Stimulated activated CD4-positive, alpha-beta T cell treated with anti-CD3 and anti-CD28 coated beads, Interleukin-2, amount 100 ng/mL, for 48 hours (primary cell): ENCODE results near the gene SLC35F3.
"Not testable (repeated sequence)": the region's sequence is repeated elsewhere in the genome, so short reads cannot be mapped to it uniquely, and the experiment has no call there.

Experiments used
- DNase-seq, 2 donors: peaks; one replicate each; pipeline ENCODE4 v3.0.0-alpha.2; 2020

The SLC35F3 gene

DNA sequence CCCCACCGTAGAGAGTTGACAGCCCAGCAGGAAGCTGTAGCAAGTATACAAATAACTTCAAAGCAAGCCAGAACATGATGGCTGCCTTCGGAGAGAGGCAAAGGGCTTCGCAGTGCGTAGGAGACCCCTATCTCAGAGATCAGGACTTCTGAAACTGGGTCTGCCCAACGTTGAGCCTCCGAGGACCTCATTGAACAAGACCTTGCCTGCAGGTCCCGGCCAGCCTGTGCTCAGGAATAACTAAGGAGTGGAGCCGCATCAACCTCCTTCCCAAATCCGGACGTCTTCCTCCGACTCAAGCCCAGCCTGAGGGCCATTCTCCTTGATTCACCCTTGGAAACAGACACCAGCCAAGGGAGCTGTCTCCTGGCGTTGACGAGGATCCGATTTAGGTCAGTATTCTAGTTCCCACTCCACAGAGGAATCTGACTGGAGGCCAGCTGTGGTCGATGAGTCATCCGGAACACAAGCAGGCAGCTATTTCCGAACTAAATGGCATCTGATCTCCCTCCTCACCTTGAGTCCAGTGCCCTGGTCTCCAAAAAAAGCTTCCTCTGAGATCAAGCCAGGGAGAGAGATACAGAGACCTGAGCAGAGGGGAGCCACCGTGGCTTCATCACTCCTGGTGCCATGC lies 302.3 kb downstream of the SLC35F3 start:
- DNase-seq: no peak

DNA sequence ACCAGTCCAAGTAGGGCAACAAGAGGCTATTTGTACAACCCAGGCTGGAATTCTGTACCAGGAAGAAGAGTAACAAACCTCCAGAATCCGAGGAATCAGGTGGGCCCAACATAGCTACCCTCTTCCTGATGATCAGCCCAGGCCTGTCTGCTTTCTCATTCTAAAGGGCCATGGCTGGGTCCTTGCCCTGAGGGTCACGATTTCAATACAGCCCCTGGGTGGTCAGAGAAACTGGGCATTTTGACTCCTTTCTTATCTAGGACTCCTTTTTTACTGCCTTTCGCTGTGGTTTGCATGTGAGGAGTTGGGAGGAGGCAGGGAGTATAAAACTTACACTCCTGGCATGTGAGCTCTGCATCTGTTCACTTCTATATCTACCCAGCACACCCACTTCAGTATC lies 303.9 kb downstream of the SLC35F3 start:
- DNase-seq: no peak

- DNase-seq: no peak
Measured at GRCh38 chr1:234208791-234209190, 304.3 kb downstream of the SLC35F3 start.

- not testable (repeated sequence) for DNase-seq
Measured at GRCh38 chr1:234210429-234210828, 306.0 kb downstream of the SLC35F3 start.

GRCh38 chr1:234211855-234212254 lies 307.4 kb downstream of the SLC35F3 start:
- DNase-seq: not testable (repeated sequence)

- DNase-seq: peak in 1 of 2 donors; percentile 23
Measured at GRCh38 chr1:234212764-234213657, 308.5 kb downstream of the SLC35F3 start.

DNA sequence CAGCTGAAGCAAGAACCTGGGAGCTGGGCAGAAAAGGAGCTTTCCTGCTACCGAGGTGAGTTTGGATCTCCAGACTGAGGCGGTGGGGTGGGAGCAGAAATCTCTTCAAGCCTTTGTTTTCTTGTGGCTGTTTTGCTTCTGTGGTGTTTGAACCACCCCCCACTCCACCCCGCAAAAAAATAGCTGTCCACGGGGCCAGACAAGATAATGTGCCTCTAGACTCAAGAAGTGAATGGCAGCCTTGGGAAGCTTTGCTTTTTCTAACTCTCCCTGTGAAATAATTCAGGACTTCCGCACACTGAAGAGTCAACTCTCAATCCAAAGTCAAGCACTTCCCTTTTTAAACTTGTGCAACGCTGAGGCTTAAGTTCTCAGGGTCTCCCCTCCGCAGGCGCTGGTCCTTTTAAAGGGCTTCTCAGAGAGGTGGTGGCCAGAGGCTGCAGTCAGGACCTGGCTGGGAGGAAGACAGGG lies 309.2 kb downstream of the SLC35F3 start:
- DNase-seq: no peak

GRCh38 chr1:234214129-234214910 lies 309.8 kb downstream of the SLC35F3 start:
- DNase-seq: peak in 1 of 2 donors; percentile 23

DNA sequence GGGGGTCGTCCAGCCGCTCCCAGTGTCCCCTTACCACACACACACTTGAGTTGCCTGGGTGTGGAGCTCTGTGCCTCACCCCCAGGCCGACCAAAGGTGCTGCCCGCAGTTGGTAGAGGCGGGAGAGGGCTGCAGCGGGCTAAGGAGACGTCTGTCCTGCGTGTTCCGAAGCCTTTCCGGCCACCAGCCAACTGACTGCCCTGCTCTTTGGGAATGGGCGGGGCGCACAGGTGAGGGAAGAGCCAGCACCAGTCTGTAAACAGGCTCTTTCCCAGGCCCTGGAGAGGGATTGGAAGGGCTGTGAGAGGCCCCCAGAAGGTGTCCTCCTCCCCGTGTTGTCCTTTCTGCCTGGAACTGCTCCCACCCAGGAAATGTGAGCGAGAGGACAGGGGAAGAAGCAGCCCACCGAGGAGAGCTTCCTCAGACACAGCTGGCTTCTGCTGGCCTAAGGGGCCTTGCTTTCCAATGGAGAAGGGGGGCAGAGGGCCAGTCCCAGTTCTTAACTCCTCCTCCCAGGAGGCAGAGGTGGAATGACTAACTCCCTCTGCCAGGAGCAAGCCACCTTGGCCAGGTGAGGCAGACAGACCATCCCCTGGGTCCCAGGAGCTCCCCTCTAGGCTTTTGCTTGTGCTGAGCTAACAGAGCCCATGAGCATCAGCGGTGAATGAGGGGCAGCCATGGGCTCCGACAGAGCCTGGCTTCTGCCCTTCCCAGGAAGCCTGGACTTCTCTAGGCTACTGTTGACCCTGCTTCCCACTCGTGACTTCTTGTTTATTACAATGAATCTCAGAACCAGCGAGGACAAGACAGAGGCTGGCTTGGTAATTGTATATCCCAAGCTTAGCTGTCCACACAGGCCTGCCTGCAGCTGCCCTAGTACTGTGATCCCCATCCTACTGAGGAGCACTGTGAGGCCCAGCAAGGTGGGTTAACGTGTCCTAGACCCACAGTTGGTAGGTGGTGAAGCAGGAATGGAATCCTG lies 310.7 kb downstream of the SLC35F3 start:
- no peak for DNase-seq

DNA sequence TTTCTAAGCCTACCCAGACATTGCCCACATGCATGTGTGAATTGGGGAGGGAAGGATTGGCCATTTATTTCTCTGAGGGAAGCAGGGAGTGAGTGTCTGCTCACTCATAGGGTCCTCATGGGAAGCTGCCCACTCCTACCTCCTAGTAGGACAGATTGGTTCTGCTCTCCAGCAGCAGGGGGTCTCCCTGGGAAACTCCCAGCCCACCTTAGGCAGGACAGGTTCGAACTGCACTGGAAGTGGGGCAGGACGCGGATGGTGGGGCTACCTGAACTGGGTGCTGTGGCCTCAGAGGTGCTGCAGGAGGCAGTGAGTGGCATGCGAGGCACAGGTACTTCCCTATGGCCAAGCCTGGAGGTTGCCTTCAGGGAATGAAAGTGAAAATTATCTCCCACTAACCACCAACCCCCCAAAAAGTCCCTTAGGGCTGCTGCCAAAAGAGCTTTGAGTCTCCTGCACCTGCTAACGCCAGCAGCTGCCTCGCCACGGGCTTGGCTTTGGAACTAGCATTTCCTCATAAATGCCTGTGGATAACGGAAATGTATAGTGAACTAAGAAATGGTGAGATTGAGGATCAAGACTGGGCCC lies 311.7 kb downstream of the SLC35F3 start:
- DNase-seq: no peak

DNA sequence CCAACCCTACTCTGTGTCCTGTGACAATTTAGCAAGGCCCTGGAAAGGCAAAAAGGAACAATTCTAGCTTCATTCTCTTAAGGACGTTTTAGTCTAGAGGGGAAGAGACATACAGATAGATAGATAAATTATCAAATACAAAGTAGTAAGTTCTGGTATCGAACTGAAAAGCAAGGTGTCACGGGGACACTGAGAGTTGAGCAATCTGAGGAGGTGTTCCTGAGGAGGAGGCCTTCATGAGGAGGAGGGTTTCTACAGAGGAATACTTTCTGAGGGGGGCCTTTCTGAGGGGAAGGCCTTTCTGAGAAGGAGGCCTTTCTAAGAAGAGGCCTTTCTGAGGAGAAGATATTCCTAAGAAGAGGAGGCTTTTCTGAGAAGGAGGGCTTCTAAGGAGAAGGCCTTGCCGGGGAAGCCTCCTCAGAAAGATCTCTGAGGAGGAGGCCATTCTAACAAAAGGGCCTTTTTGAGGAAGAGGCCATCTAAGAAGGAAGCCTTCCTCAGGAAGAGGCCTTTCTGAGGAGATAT lies 312.9 kb downstream of the SLC35F3 start:
- no peak for DNase-seq

DNA sequence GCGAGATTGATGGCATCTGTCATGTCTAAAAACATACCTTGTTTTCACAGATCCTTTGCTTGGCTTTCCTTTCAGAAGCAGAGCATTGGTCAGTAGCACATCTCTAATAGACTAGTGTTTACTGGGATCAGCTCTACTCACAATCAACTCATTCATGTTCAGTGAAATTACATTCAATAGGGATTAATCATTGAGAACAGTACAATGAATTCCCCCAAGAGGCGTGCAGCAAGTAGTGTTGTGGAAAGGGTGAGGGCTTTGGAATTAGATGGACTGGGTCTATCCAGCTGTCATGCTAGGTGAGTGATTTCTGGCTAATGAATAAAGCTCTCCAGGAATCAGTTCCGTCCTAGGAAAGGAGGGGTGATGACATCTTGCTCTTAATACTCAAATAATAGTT lies 313.6 kb downstream of the SLC35F3 start:
- DNase-seq: no peak

DNA sequence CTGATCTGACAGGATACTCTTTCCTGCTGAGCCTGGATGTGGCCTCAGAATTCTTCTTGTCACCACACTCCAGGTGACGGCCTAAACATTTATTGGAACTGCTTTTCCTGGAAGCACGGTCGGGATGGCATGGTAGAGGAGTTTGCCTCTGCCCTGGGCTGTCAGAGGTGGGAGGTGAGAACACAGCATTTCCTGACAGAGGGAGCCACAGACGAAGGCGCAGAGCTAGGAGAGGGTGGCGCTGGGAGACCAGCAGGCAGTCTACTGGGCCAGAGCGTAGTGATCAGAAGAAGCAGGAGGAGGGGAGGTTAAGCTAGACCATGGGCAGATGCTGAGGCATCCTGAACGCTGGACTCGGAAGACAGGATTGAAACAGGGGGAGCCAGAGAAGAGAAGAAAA lies 315.2 kb downstream of the SLC35F3 start:
- no peak for DNase-seq

DNA sequence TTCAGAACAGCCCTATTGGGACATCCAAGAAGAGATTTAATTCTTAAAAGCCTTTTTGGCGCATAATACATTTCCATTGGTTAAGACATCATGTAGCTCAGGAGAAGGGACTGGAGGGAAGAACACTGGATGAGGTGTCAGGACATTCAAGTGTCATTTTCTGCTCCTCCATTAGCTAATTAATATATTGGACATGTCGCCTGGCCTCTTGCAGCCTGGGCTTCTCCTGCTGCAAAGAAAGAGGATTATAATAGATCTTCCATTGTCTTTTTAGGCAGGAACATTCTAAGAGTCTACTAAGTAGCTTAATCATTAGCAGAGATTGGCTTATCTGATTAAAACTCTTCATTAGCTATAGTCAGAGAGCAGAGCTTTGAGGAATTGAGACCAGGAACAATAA lies 317.1 kb downstream of the SLC35F3 start:
- no peak for DNase-seq

DNA sequence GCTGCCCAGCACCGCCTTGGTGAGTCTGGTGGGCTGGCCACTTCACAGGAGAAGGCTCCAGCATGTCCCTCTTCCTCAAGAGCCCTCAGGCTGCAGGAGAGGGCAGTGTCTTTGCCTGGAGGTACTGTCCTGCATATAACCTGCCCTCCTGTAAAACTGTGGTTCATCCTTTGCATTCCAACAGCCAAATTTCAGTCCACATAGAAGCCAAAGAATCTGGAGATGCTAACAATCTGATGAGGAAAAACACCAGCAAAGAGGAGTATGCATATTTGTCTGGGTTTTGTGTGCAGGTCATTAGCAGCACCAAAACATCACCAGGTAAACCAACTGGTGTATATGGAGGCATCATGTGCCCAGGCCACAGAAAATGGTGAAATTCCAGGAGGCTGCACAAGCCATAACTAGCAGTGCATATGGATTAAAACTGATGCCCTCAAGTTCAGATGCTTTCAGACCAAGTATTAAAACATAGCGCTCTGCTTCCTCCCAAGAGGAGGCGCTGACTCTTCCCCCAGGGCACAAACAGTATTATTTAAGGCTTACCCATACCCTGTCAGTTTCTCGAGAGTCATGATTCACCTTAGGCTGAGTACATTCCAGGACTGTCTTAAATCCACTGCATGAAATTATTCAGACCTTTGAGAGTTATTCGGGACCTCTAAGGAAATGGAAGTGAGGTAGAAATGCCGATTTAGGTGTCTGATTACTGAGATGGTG lies 318.2 kb downstream of the SLC35F3 start:
- no peak for DNase-seq

DNA sequence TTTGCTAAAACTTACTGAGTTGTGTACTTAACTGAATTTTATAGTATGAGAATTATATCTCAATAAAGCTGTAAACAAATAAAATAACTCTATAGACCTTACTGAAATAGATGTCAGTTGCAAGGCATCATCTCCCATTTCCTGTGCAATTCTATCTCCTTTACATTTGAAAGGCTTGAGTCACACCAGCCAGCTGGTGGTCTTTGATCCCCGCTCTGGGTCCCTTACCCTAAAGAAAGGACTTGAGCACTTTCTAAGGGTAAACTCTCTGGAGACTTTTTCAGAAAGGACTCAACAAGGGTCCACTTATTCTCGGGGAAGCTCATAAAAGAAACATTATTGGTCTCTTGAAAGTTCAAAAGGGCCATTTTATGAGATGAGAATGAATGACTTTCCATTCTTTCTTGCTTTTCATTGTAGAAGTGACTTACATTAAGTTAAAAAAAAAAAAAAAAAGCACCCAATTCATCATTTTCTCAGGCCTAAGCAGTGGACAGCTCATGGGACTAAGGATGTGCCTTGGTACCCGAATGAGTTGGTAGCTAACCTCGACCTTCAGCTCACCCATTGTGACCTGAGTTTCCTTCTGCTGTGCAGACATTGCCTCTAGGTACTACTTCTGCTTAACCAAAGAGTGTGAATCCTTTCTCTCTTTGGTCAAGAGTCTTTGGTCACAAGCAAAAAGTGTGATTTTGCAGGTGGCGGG lies 321.8 kb downstream of the SLC35F3 start:
- no peak for DNase-seq

- DNase-seq: no peak
Measured at GRCh38 chr1:234226819-234227165, 322.3 kb downstream of the SLC35F3 start.

GRCh38 chr1:234229581-234230387 lies 325.3 kb downstream of the SLC35F3 start:
- DNase-seq: no peak

GRCh38 chr1:234230414-234230862 lies 326.0 kb downstream of the SLC35F3 start:
- no peak for DNase-seq
